Stimulated activated naive CD4-positive, alpha-beta T cell (primary cell): ENCODE data around the gene RRP15.
"Not testable (repeated sequence)": the region's sequence is repeated elsewhere in the genome, so short reads cannot be mapped to it uniquely, and the experiment has no call there.

Experiments
- DNase-seq, 6 experiments: peaks; one replicate each; lab custom pipeline; 2025; lab: John Stamatoyannopoulos, UW

The RRP15 gene

DNA sequence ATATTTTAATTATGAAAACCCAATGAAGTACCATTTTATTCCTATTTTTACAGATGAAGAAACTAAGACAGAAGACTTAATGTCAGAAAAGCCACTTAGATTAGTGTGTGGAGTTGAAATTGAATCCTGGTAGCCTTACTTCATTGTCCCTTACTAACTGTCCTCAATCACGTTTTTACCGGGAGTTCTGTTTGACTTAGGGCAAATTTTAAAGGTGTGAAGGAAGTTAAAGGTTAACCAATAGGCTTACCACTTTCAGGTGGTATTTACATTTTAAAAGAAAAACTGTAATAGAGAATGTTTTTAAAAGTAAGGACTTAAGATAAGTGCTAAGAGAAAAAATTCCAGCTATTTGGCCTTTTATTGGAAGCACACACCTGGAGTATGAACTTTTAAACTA, 12.4 kb downstream of the RRP15 start:
- no peak for DNase-seq

DNA sequence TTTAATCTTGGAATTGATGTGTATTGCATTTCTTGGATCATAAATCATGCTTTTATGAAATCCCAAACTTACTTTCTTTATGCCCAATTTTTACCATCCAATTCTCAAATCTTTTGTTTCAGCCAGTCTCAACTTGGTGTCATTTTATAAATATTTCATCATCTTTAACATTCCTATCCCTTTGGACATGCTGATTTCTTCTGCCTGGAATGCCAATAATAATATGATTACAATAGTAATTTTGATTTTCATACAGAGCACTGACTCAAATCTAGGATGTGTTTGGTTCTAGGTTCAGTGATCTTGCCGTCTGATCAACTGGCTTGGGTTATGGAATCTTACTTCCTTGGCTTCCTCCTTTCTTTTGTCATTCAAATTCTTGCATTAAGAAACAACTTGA, 12.8 kb downstream of the RRP15 start:
- DNase-seq, result no peak

DNA sequence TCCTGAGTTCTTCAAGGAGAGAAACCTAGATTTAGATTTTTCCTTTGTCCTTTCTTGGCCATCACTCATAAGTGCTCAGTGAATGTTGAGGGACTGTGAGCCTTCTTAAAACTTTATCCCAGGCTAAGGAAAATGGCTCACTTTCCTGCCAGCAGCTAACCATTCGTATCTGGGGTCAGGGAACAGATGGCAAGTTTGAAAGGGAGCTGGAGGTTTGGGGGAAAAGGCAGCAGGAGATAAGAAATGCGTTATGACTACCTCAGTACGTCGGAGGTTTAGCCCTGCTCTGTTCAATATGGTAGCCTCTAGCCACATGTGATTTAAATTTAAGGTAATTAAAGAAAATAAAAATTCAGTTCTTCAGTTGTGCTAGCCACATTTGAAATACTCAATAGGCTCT, 13.3 kb downstream of the RRP15 start:
- DNase-seq, result no peak

DNA sequence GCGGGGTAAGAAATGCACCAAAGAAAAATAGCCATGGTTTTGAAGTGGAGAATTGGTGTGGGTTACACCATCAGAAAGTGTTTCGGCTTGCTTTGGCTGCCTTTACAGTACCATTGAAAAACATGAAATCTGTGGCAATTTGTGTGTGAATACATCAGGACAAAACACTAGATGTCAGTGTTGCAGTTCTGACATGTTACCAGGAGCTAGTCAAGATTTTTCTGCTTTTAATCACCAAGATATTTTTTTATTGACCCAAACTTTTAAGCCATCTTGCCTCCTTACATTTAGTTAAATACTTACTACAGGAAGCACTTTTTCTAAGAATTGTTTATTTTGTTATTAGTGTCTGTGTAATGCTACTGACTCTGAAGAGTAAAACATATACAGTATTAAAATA, 14.3 kb downstream of the RRP15 start:
- DNase-seq, result no peak

DNA sequence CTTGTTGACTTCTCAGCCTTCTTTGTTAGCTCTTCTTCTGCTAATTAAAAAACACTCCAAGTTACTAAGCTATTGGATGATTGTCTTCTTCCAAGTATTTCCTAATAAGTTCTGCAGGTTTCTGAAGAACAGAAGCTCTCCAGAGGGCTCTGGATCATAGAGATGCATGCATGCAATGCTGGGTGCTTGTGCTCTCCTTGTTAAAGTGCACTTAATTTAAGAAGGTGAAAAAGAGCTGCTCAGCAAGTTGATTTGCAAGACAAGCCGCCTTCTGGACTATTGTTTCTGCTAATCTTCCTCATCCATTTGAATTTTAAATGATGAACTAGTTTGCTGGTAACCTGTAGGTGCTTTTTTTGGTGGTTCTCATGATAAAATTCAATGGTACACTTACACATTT, 16.1 kb downstream of the RRP15 start:
- no peak for DNase-seq

DNA sequence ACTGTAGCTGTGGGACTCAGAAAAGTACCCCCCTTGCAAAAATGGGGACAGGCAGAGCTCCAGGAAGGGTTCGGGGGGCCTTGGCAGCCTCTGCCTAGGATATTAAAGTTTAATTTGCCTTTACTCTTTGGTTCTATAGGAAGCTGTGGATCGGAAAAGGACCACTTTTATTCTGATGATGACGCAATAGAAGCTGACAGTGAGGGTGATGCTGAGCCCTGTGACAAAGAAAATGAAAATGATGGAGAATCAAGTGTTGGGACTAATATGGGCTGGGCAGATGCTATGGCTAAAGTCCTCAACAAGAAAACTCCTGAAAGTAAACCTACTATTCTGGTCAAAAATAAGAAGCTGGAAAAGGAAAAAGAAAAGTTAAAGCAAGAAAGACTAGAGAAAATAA, 17.1 kb downstream of the RRP15 start:
- DNase-seq, result no peak

DNA sequence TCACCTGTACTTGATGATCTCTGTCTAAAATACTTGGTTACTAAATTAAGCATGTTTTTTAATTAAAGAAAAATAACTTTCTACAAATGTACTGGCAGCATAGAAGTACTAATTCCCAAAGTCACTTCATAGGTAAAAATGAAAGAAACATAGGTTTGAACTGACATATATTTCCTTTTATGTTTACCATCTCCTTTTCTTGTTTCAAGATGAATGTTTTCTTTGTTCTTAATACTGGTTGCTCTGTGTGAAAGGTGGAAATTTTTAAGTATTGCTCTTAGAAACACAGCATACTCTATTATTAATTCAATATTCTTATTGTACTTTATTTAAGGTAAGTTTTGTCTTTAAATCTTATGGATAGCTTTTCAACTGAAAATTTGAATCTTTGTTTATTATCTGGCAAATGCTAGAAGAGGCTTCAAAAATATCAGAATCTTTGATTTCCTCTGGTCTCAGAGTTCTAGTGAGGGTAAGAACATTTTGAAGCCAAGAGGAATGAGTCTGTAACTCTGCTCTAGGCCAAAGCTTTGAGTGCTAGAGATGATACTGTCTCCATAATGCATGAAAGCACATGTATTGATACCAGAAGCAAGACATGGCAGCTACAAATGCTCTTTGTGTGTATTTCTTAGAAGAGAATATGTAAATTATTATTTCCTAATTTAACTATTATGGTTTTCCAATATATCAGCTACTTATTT, 18.2 kb downstream of the RRP15 start:
- DNase-seq, result no peak

DNA sequence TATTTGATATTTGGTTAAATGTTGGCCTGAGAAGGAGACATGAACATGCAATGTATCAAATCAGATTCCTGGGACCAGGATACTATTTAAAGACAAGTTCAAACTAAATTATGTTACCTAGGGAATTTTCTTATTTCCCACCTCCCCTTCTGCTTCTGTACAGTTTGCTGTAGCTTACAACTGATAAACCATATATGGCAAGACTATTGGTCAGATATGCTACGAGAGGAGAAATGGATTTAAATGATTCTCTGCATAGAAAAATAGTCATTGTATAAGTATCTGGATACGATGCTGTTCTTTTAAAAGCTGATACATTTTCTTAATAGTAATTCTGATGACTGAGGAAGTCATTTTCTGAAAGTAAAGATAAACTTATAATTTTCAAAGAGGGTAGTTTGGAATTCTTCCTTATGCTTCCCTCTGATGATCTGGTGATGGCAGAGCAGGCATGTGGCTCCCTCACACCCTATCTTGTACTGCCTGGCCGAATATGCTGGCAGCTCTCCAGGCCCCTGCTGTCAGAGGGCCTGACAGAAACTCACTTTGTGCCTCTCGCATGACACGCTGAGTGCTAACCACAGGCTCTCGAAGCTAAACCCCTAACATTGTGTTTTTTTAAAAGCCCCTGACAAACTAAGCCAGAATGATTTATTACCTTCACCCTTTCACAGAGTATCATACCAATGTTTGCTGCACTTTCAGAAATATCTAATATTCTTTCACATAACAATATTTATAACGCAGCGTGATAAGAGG, 19.4 kb downstream of the RRP15 start:
- DNase-seq, result no peak

DNA sequence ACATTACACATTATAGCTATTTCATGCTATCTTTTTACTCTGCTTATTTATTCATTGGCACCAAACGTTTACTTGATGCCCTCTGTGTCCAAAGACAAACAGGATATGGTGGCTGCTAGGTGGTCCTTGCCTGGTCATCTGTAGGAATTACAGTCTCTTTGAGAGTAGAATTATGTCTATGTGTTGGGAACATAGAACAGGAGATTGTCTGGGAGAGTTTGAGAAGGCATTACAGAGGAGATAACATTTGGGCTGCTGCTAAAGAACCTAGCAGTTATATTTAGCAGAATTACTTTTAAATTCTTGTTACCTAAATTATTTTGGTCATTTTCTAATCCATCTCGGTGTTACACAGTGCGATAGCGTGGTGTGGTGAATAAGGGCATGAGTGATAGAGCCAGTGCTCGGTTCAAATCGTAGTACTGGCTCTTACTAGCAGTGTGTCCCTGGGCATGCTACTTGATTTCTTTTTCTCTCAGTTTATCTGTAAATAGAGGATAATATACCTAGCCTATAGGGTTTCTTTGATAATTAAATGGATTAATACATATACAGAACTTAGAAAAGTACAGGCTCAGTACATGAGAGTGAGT, 20.5 kb downstream of the RRP15 start:
- DNase-seq, result no peak

DNA sequence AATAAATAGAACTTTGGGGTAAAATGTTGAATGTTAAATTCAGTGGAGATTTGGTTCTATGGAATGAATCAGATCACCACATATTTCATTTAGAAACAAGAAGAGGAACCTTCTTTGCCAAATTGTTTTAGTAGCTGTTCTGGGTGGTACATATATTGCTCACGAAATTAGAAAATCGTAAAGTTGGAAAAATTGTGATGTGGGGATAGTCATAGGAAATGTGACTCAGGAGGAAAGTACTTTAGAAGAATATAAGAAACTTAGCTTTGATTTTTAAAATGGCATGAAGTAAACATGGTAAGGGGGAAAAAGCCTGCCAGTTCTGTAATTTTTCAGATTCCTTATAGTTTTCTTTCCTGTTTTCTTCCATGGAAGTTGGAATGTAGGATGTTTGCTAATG, 27.4 kb downstream of the RRP15 start:
- no peak for DNase-seq

DNA sequence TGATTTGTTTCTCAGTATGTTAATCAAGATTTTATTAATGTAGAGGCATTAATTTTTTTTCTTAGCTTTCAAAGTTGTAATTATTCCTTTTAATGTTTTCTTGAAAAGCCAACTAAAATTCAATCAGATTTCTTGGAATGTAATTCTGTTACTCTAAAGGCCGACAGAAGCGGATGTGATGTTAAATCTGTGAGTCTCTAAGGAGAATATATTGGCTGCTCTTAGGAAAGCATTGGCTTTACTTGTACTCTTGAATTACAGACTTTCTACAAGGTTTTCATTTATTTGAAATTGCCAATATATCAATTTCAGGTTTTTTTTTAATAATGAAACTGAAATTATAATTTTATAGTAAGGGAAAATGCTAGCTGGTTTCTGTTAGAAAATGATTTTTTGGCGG, 29.2 kb downstream of the RRP15 start:
- DNase-seq, result no peak

DNA sequence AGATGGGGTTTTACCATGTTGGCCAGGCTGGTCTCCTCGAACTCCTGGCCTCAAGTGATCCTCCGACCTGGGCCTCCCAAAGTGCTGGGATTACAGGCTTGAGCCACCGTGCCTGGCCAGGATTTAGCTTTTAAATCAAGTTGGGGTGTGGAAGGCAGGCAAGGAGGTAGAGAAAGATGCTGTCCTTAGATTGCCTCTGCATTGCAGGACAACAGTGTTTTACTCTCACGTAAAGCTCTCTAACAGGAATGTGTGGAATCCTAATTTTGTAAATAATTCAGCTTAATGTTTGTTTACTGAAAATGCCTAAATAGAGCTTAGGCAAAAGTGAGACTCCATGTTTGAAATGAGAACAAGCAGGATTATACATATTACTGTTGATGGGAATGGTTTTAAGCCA, 30.5 kb downstream of the RRP15 start:
- no peak for DNase-seq

DNA sequence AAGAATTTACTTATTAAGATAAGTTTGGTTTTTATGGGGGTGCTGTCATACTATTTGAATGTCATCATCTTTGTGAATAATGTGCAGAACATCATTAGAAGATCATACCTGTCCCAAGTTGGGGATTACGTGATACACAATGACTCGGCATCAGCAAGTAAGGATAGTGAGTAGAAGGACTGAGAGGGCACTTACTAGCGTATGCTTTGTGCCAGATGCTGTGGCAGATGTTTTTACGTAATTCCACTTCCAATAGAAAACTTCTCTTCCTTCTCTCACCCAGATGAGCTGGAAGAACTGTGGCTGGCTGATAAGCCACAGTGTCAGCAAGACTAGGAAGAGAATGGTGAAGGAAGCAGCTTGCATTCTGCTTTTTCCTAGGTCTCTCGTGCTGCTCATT, 32.0 kb downstream of the RRP15 start:
- DNase-seq, result no peak

DNA sequence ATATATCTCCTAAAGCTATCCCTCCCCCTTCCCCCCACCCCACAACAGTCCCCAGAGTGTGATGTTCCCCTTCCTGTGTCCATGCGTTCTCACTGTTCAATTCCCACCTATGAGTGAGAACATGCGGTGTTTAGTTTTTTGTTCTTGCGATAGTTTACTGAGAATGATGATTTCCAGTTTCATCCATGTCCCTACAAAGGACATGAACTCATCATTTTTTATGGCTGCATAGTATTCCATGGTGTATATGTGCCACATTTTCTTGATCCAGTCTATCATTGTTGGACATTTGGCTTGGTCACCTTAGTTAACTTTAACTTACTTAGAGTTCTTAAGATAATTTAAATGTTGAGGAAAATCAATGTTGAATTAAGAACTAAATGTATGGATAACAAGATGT, 35.1 kb downstream of the RRP15 start:
- DNase-seq, result not testable (repeated sequence)

DNA sequence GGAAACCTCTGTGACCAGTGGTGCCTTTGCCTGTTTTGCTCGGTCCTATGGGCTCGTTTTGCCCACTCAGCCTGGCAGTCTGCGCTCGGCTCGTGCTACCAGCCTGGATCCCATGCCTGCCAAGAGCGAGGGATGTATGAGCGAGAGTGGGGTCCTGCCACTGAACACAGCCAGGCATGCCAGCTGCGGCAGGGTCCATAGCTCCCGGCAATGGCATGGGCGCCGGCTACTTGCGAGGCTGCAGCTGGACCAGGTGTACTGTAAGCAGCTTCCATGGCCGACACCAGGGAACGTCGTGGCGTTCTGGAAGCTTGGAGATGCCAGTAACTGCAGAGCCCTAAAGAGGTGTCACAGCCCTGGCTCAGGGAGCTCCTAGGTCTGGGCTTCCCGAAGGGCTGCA, 37.7 kb downstream of the RRP15 start:
- DNase-seq, result no peak

DNA sequence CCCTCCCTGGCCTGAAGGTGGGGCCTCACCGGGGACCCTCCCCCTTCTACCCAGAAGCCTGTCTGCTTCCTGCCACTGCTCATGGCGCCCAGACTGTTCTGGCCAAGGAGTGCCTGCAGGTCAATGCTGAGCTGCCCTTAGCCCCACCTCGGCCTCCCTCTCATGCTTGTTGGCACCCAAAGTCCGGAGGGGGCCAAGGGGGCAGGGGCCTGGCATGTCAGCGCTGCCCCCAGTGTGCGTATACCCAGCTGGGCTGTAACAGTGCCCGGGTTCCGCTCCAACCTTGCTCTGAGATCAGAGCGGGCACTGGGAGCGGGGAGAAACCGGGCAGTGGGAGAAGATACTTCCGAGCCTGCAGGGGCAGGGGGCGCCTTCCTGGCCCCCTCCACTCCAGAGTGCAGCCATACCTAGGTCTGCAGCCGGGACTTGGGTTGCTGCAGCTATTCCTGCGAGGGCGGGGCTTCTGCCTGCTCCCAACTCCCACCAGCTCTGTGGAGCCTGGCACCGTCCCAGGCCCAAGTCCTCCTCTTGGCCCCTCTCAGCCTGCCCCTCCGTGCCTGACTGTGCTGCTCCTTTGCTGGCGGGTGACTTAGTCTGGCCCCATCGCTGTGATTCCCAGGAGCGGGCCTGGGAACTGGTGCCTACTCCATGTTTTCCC, 38.6 kb downstream of the RRP15 start:
- DNase-seq, result no peak

DNA sequence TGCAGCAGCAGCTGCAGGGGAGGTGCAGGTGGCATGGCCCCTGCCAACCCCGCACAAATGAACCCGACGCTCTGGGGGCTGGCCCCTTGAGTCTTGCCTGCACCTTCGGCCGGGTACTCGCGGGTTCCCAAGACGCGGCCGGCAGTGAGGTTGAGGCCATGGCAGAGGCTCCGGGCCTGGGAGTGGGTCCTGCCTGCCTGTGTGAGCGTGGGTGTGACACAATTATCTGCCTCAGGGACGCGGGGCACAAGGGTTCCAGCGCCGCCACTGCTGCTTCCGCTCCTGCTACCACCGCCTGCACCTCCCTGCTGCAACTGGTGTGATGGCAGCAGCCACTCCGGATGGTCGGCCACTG, 39.1 kb downstream of the RRP15 start:
- DNase-seq, result no peak

DNA sequence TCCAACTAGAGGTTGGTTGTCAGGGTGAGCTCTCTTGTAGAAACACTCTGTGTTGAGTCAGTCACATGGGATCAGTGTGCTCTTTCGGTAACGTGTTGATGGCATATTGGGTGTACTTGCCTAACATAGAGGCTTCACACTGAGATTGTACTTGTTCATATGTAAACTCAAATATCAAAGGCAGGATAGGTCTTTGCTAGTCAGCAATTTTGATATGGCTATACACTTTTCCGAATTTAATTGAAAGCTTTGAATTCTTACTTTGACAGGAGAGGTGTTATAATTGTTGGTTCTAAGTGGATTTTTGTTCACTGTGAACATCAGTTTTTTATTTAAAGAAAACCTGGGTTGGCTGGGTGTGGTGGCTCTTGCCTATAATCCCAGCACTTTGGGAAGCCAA, 43.7 kb downstream of the RRP15 start:
- no peak for DNase-seq

DNA sequence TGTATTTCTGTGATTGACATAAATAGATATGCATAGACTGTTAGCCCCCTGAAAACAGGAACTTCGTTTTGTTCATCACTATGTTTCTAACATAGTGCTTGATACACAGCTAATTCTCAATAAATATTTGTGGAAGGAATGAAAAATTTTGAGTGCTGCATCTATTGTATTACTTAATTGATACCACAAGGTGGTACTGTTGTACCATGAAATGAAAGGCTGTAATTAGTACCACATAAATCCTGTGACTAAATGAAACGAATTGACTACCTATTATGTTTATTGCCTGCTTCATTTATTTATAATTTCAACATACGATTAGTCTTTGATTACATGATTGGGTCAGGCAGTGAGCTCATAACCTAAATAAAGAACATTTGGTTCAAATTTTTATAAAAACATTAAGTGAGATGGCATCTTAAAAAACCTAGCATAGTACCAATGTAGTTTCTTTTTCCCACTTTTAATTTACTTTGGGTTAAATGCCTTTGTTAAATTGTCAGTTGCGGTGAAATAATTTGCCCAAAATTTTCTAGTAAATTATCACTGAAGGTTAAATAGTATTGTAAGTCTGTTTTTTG, 45.0 kb downstream of the RRP15 start:
- DNase-seq, result peak in 2 of 6 experiments; percentile 21 to 22

DNA sequence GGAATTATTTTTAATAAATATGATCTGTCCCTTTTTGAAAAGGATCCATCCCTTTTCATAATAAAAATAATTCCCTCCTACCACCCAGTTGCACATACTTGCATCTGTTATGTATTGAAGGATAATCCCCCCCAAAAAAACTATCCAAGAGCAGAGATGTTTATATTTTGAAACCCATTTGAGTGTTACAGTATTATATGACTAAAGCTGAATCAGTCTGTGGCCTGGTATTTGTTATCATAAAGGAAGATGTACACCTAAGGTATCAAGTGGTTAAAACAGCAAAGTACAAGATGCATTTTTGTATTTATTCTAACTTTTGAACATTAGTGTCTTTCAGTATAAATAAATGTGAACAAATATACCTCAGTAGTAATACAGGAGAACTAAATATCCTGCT, 47.3 kb downstream of the RRP15 start:
- no peak for DNase-seq

DNA sequence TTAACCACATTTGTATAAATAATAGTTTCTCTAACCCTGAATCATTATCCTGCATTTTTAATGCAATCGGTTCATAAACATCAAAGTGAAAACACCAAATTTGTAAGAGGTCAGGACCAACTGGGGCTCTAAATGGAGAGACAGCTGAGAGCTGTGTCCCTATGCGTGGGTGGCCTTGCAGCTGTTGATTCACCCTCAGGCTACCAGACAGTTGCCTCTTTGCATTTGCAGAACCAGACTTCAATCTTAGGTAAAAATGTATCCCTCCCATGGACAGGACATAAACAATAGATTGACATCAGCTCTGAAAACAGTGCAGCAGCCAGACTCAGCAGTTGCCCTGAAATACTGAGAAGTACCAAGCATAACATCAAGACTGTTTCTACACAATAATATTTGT, 51.2 kb downstream of the RRP15 start:
- no peak for DNase-seq

DNA sequence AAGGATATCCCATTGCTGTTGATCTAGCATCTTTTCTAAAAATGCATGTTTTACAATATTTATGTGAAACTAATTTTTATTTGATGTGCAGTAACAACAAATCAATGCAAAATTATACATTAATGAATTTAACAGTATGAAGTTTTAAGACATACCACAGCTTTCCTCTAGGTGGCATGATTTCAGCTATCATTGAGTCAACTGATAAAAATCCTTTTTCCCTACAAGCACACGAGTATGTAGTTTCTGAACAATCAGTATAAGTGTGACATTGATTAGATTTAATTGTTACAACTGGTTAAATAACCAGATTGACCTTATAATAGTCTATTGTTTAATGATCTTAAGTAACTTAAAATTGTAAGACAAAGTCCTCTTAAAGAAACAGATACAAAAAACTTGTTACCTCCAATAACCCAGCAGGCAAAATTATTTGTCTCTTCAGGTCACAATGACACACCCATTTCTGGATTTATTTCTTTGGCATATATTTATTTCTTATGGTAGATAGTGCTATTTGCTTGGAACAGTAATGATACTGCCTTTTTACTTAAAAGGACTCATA, 54.3 kb downstream of the RRP15 start:
- no peak for DNase-seq
